SIG-M5 treated with dmso at 0.1 percent for 504 hours (cell line): Measurements from ENCODE around the gene NCR3LG1.

ENCODE experiments used
- DNase-seq: peaks from one replicate; lab custom pipeline; 2025; ENCODE audit not compliant: unreplicated experiment; lab: John Stamatoyannopoulos, UW

NCR3LG1 gene, protein sequence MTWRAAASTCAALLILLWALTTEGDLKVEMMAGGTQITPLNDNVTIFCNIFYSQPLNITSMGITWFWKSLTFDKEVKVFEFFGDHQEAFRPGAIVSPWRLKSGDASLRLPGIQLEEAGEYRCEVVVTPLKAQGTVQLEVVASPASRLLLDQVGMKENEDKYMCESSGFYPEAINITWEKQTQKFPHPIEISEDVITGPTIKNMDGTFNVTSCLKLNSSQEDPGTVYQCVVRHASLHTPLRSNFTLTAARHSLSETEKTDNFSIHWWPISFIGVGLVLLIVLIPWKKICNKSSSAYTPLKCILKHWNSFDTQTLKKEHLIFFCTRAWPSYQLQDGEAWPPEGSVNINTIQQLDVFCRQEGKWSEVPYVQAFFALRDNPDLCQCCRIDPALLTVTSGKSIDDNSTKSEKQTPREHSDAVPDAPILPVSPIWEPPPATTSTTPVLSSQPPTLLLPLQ

GRCh38 chr11:17351510-17352176 lies at the start of gene NCR3LG1:
Gene NCR3LG1, plus strand, starts transcription at chr11:17351800. Its CDS starts 170 bp downstream, at chr11:17351970.
- peak; percentile 85 for DNase-seq

GRCh38 chr11:17313349-17314231 lies 38.0 kb upstream of the NCR3LG1 start:
- DNase-seq, result no peak

GRCh38 chr11:17314232-17314547 lies 37.4 kb upstream of the NCR3LG1 start:
- no peak for DNase-seq

- no peak for DNase-seq
Observed at GRCh38 chr11:17314904-17315426, 36.6 kb upstream of the NCR3LG1 start.

- DNase-seq, result no peak
Observed at GRCh38 chr11:17328871-17329494, 22.6 kb upstream of the NCR3LG1 start.

GRCh38 chr11:17331669-17332068 lies 19.9 kb upstream of the NCR3LG1 start:
- DNase-seq, result no peak

- no peak for DNase-seq
Observed at GRCh38 chr11:17333799-17334586, 17.6 kb upstream of the NCR3LG1 start.

GRCh38 chr11:17343257-17343656 lies 8.3 kb upstream of the NCR3LG1 start:
- DNase-seq, result no peak

DNA sequence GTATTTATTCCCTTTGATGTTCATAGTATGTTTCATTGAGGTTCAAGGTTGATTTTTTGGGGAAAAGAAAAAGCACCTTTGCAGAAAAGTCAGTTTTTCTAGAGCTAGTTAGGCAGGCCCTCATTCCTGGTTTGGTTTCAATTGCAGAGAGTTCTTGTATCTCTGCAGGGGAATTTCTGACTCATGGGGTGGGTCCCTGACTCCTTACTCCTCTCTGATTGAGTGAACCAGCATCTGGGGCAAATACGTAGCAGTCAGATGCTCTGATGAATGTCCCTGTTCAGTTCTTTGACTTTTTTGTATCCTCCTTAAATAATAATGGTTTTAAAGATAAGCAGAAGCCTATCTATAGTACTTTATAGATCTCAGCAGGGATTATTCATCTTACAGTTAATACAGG lies 7.7 kb upstream of the NCR3LG1 start:
- no peak for DNase-seq

- DNase-seq, result no peak
Observed at GRCh38 chr11:17347676-17348075, 3.9 kb upstream of the NCR3LG1 start.

DNA sequence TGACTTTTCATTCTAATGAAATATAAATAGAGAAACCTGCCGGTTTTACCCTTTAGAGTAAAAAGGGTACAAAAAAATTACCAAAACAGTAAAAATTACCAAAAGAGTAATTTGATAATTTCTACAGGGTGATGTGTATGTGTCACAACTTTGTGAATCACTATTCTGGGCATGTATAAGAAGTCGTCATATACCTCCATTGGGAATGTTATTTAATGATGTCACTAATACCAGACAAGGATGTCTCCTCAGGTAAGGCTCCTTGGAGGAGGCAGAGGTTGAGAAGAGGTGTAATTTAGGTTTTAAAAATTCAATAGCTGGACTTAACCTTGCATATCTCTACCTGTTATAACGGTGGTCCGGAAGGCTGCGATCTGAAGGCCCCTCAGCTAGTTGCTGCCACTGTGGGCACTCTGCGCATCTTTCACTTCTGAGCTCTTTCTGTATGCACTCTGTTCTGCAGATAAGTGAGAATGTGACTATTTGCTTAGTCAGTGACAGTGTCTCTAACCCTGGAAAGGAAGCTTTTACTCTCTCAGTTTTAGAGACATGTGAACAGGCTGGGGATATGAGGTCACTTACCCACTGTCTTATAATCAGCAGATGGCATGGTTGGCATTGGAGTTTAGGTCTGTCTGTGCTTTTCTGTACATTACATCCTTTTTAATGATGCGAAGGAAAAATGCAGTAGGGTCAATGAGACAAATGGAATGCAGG lies 987 bp upstream of the NCR3LG1 start:
- DNase-seq, result no peak

DNA sequence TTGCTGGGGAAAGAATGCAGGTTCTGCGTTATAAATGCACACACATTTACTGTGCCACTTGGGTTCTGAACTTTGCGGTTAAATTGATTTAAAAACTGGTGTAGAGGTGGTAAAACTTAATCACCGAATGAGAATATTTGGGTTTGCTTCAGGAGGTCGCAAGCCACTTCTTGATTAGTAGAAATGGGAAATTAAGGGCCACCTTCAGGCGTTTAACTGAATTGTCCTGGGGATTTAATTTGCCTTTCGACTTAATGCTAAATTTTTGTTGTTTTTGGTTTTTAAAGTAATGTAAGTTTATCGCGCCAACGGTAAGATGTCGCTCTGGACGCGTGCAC lies 459 bp upstream of the NCR3LG1 start:
- peak; percentile 46 for DNase-seq

DNA sequence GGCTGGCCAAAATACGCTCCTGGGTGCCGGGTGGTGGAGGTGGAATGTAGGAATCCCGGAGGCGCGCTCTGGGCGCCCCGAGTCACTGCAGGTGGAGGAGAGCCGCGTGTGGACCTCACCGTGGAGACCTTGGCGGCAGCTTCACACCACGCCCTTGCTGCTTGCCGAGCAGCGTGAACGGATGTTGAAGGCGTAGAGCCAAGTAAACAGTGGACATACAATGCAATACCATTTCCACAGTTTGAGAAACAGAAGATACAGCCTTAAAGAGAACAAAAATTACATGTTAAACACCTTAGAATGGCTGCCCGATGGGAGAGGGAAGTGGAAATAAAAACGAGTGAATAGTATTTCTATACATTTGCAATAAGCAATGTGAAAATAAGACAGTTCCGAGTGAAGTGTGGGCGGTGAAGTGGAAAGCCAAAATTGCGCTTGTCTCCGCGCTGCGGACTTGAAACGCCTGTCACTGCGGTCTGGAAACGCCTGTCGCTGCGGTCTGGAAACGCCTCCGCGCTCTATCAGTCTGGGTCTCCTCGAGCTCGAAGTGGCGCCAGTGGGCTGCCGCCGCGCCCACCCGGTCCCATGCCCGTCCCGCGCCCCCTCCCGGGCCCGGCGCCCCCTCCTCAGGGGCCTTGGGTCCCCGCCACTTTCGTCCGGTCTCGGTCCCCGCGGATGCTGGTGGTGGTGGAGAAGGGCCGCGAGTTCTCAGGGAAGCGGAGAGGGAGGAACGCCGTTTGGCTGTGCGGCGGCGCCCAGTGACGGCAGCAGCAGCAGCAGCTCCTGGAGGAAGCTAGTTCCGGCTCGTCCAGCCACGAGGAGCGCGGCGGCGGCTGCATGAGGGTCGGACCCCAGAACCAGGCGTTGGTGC lies 1.6 kb downstream of the NCR3LG1 start:
- peak; percentile 74 for DNase-seq

GRCh38 chr11:17353821-17354600 lies 2.4 kb downstream of the NCR3LG1 start:
- no peak for DNase-seq

DNA sequence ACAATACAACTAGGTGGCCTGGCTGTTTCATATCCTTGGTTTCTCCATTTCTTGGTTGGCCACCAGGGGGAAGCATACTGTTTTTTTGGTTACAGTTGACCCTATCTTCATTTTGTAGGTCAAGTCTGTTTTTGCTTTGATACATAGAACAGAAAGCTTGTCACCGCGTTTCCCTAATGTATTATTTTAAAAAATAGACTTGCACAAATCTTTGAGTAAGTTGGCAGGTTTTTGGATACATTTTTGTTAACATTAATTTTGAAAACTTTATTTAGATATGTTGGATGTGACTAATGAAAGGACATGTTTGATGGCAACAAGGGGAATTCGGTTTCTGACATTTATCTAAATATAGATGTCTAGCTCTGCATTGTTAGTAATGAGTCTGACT lies 3.0 kb downstream of the NCR3LG1 start:
- peak; percentile 85 for DNase-seq

DNA sequence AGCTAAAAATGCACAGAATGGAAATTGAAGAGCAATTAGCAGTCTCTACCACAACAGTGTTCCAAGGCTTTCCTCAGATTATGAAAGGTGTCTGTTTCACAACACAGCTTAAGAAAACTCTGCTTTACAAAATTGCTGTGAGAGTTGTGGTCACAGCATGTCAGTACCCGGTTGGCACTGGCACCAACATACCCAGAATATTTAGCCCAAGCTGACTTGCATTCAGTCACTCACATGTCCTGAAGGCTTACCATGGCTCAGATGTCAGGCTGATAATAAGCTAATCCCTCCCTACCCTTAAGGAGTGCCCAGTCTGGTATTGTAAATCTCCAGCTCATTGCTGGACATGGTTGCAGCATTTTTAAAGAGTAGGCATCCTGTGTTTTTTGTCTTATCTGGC lies 14.9 kb downstream of the NCR3LG1 start:
- DNase-seq, result no peak

GRCh38 chr11:17368551-17368950 lies 17.0 kb downstream of the NCR3LG1 start:
- no peak for DNase-seq

DNA sequence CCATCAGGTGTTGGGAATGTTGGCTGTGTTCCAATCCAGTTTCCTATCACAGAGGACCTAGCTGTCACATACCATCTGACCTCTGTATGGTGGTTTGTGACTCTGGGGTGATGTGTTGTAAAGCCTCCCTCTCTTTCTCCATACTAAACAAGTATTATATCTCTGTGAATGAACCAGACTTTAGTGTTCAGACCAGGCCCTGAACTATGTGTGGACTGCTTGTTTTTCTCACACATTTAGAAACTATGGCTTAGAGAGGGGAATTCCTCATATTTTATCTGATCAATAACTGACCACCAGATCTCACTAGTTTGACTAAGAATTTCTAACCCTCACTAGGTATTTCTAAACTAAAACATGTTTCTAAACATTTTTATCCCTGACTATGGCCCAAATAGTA lies 17.5 kb downstream of the NCR3LG1 start:
- DNase-seq, result no peak
